ENCODE results near the gene HOXA7.

The HOXA7 gene

DNA sequence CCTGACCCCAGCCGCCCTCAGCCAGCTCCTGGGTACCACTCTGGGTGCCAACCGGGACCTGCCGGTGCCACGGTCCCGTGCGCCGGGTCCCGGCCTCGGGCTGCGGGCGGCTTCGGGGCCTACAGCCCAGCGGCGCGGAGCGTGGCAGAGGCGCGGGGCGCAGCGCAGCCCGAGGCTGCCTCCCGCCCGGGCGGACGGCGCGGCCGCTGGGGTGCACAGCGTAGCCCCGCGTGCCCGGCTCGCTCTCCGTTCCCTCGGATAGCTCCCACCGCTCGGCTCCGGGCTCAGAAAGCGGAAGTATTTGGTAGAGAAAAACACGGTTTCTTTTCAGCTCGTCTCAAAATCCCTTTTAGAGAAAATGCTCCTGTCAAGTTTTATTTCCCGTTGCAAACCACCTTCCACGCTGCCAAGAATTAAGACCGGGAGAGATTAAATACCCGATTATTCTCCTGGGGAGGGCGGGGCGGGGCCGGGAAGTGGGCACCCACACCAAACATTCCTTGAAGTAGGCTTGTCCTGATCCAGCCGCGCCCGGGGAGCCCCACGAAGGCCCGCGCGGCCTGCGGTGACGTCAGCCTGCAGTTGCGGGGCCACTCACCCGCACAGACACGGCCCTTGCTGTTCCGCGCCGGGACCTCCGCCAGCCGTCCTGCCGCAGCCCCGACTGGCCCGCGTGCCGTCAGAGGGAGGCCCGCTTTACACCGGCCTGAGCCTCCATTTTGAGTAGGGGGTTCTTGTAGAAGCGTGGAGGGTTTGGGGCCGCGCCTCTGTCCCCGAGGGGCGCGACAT, 36.3 kb upstream of the HOXA7 start:
- Histone ChIP-seq H3K9ac (ENCODE audit: insufficient read length, low read depth) (no peak overlapping the region), H3K27me3 (ENCODE audit: insufficient read depth, insufficient read length) (peaks cover 100% of the 10 kb centered on the region), H3K36me3 (ENCODE audit: insufficient read depth, insufficient read length, low read length) (no peaks in the 10 kb centered on the region), H3K4me1 (ENCODE audit: insufficient read depth, insufficient read length) (peaks cover 19% of the 10 kb centered on the region), H3K4me3 (ENCODE audit: insufficient read length, low read depth) (peak overlapping the region; percentile 27), H3K9me3 (ENCODE audit: insufficient read depth, low read length) (no peaks in the 10 kb centered on the region)
- peak; percentile 96 for TF ChIP-seq SUZ12 (IDR thresholded peaks at IDR 0.05; ENCODE audit: extremely low read depth, insufficient read depth, insufficient read length)
- no peak for TF ChIP-seq ZNF274 (IDR thresholded peaks at IDR 0.05; ENCODE audit: low read depth, low read length)
- no peak for DNase-seq (ENCODE audit: low read depth, low spot score)

GRCh38 chr7:27191833-27192545, 35.5 kb upstream of the HOXA7 start:
- Histone ChIP-seq H3K9ac (ENCODE audit: insufficient read length, low read depth) (no peak overlapping the region), H3K4me1 (ENCODE audit: insufficient read depth, insufficient read length) (peaks cover 21% of the 10 kb centered on the region), H3K9me3 (ENCODE audit: insufficient read depth, low read length) (no peaks in the 10 kb centered on the region), H3K36me3 (ENCODE audit: insufficient read depth, insufficient read length, low read length) (no peaks in the 10 kb centered on the region), H3K4me3 (ENCODE audit: insufficient read length, low read depth) (peak overlapping the region; percentile 27), H3K27me3 (ENCODE audit: insufficient read depth, insufficient read length) (peaks cover 100% of the 10 kb centered on the region)
- no peak for DNase-seq (ENCODE audit: low read depth, low spot score)
- TF ChIP-seq YY1 (IDR thresholded peaks at IDR 0.05; ENCODE audit: insufficient read depth, insufficient read length) (no peak), SUZ12 (IDR thresholded peaks at IDR 0.05; ENCODE audit: extremely low read depth, insufficient read depth, insufficient read length) (peak; percentile 56)

- TF ChIP-seq SUZ12 (IDR thresholded peaks at IDR 0.05; ENCODE audit: extremely low read depth, insufficient read depth, insufficient read length): no peak
- no peak for TF ChIP-seq YY1 (IDR thresholded peaks at IDR 0.05; ENCODE audit: insufficient read depth, insufficient read length)
- no peak for TF ChIP-seq ZNF274 (IDR thresholded peaks at IDR 0.05; ENCODE audit: low read depth, low read length)
- H3K9me3 ChIP-seq (ENCODE audit: insufficient read depth, low read length): no peaks in the 10 kb centered on the region
- no peaks in the 10 kb centered on the region for H3K36me3 ChIP-seq (ENCODE audit: insufficient read depth, insufficient read length, low read length)
- peaks cover 100% of the 10 kb centered on the region for H3K27me3 ChIP-seq (ENCODE audit: insufficient read depth, insufficient read length)
- H3K4me1 ChIP-seq (ENCODE audit: insufficient read depth, insufficient read length): peaks cover 21% of the 10 kb centered on the region
- no peak for DNase-seq (ENCODE audit: low read depth, low spot score)
- H3K9ac ChIP-seq (ENCODE audit: insufficient read length, low read depth): no peak overlapping the region
- no peak overlapping the region for H3K4me3 ChIP-seq (ENCODE audit: insufficient read length, low read depth)
These were observed 34.8 kb upstream of the HOXA7 start for GRCh38 chr7:27191161-27191731.

GRCh38 chr7:27189997-27190748, 33.7 kb upstream of the HOXA7 start:
- no peak for DNase-seq (ENCODE audit: low read depth, low spot score)
- no peaks in the 10 kb centered on the region for H3K36me3 ChIP-seq (ENCODE audit: insufficient read depth, insufficient read length, low read length)
- H3K4me3 ChIP-seq (ENCODE audit: insufficient read length, low read depth): no peak overlapping the region
- H3K9me3 ChIP-seq (ENCODE audit: insufficient read depth, low read length): no peaks in the 10 kb centered on the region
- H3K27me3 ChIP-seq (ENCODE audit: insufficient read depth, insufficient read length): peaks cover 100% of the 10 kb centered on the region
- H3K9ac ChIP-seq (ENCODE audit: insufficient read length, low read depth): no peak overlapping the region
- TF ChIP-seq SUZ12 (IDR thresholded peaks at IDR 0.05; ENCODE audit: extremely low read depth, insufficient read depth, insufficient read length) (peak; percentile 46), YY1 (IDR thresholded peaks at IDR 0.05; ENCODE audit: insufficient read depth, insufficient read length) (no peak)
- peaks cover 26% of the 10 kb centered on the region for H3K4me1 ChIP-seq (ENCODE audit: insufficient read depth, insufficient read length)

DNA sequence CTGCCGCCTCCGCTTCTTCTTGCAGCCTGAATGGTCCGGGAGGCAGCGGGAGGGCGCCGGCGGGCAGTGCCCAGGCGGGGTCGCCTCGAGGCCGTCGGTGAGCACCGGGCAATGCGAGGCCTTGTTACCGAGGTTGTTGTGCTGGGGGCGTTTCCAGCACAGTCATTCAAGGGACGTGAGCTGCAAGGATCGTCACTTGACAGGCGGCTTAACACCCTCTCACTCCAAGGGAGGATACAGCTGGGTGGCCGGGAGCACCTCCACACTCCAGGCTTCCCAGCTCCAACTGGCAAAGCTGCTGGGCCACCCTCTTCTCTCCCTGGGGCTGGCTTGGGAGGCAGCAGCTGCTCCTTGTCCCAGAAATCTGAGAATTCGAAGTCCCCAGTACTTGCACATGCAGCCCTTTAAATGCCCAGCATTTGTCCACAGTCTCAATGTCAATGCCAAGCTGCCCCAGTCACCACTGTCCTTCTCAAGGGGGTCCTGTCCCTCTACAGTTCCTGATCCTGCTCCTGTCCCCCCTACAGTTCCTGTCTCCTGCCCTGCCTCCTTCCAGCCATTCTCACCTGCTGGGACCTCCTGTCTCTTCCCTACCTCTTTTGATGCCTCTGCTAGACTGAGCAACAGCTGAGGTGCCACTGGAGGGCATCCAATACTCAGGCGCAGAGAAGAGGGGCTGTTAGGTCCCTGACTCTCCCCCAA, 33.0 kb upstream of the HOXA7 start:
- H3K9ac ChIP-seq (ENCODE audit: insufficient read length, low read depth): no peak overlapping the region
- peaks cover 100% of the 10 kb centered on the region for H3K27me3 ChIP-seq (ENCODE audit: insufficient read depth, insufficient read length)
- H3K4me3 ChIP-seq (ENCODE audit: insufficient read length, low read depth): no peak overlapping the region
- DNase-seq (ENCODE audit: low read depth, low spot score): no peak
- H3K9me3 ChIP-seq (ENCODE audit: insufficient read depth, low read length): no peaks in the 10 kb centered on the region
- H3K4me1 ChIP-seq (ENCODE audit: insufficient read depth, insufficient read length): peaks cover 32% of the 10 kb centered on the region
- H3K36me3 ChIP-seq (ENCODE audit: insufficient read depth, insufficient read length, low read length): no peaks in the 10 kb centered on the region
- TF ChIP-seq SUZ12 (IDR thresholded peaks at IDR 0.05; ENCODE audit: extremely low read depth, insufficient read depth, insufficient read length) (peak; percentile 56), ZNF274 (IDR thresholded peaks at IDR 0.05; ENCODE audit: low read depth, low read length) (no peak), YY1 (IDR thresholded peaks at IDR 0.05; ENCODE audit: insufficient read depth, insufficient read length) (no peak)

- TF ChIP-seq YY1 (IDR thresholded peaks at IDR 0.05; ENCODE audit: insufficient read depth, insufficient read length) (no peak), ZNF274 (IDR thresholded peaks at IDR 0.05; ENCODE audit: low read depth, low read length) (no peak), SUZ12 (IDR thresholded peaks at IDR 0.05; ENCODE audit: extremely low read depth, insufficient read depth, insufficient read length) (peak; percentile 41)
- Histone ChIP-seq H3K9me3 (ENCODE audit: insufficient read depth, low read length) (no peaks in the 10 kb centered on the region), H3K4me3 (ENCODE audit: insufficient read length, low read depth) (peak overlapping the region; percentile 4), H3K4me1 (ENCODE audit: insufficient read depth, insufficient read length) (peaks cover 32% of the 10 kb centered on the region), H3K9ac (ENCODE audit: insufficient read length, low read depth) (no peak overlapping the region), H3K27me3 (ENCODE audit: insufficient read depth, insufficient read length) (peaks cover 100% of the 10 kb centered on the region), H3K36me3 (ENCODE audit: insufficient read depth, insufficient read length, low read length) (no peaks in the 10 kb centered on the region)
- no peak for DNase-seq (ENCODE audit: low read depth, low spot score)
These were observed 32.2 kb upstream of the HOXA7 start for GRCh38 chr7:27188386-27189294.

Data from NT2/D1 (cell line).